ENCODE data around the gene LACRT.

- TF ChIP-seq, protein P1, sequence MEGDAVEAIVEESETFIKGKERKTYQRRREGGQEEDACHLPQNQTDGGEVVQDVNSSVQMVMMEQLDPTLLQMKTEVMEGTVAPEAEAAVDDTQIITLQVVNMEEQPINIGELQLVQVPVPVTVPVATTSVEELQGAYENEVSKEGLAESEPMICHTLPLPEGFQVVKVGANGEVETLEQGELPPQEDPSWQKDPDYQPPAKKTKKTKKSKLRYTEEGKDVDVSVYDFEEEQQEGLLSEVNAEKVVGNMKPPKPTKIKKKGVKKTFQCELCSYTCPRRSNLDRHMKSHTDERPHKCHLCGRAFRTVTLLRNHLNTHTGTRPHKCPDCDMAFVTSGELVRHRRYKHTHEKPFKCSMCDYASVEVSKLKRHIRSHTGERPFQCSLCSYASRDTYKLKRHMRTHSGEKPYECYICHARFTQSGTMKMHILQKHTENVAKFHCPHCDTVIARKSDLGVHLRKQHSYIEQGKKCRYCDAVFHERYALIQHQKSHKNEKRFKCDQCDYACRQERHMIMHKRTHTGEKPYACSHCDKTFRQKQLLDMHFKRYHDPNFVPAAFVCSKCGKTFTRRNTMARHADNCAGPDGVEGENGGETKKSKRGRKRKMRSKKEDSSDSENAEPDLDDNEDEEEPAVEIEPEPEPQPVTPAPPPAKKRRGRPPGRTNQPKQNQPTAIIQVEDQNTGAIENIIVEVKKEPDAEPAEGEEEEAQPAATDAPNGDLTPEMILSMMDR (IDR thresholded peaks at IDR 0.05), result no peak
- no peak for TF ChIP-seq EZH2phosphoT487 (IDR thresholded peaks at IDR 0.05)
These were observed 22.4 kb downstream of the LACRT start for GRCh38 chr12:54612225-54612750.
